HEK293T (cell line): ENCODE measurements around the gene SLC25A19.

Experiments used
- CTCF ChIA-PET: fragments of 350-600 bp; formaldehyde crosslinking; extraction: SDS; loops from one replicate; lab custom pipeline; 2021; ENCODE audit warnings: antibody characterized with exemption, inconsistent platforms; lab: Yijun Ruan, JAX
- POLR2A ChIA-PET: fragments of 350-600 bp; formaldehyde crosslinking; extraction: SDS; loops from one replicate; lab custom pipeline; 2020; ENCODE audit warnings: antibody characterized with exemption, inconsistent platforms; lab: Yijun Ruan, JAX
- DNase-seq: peaks from one replicate; pipeline ENCODE4 v3.0.0; 2012; ENCODE audit warnings: mixed read lengths; ENCODE audit errors: extremely low spot score
- ARNT ChIP-seq: fragments of 450-650 bp; IDR thresholded peaks from 2 replicates; pipeline ENCODE4 v1.6.1; 2017; ENCODE audit warnings: mild to moderate bottlenecking
- BHLHE40 ChIP-seq: fragments of 450-650 bp; IDR thresholded peaks from 2 replicates; pipeline ENCODE4 v1.6.1; 2016; ENCODE audit warnings: mild to moderate bottlenecking, moderate library complexity, borderline replicate concordance
- CTBP1 ChIP-seq: fragments of 450-650 bp; IDR thresholded peaks from 2 replicates; pipeline ENCODE4 v1.6.1; 2016; ENCODE audit warnings: borderline replicate concordance
- ELF4 ChIP-seq: fragments of 450-650 bp; IDR thresholded peaks from 2 replicates; pipeline ENCODE4 v1.6.1; 2017; ENCODE audit warnings: antibody characterized with exemption
- FOXA1 ChIP-seq: fragments of 450-650 bp; IDR thresholded peaks from 2 replicates; pipeline ENCODE4 v1.6.1; 2016; ENCODE audit warnings: mild to moderate bottlenecking
- FOXK2 ChIP-seq: fragments of 450-650 bp; IDR thresholded peaks from 2 replicates; pipeline ENCODE4 v1.6.1; 2016; ENCODE audit warnings: mild to moderate bottlenecking
- FOXM1 ChIP-seq: fragments of 450-650 bp; IDR thresholded peaks from 2 replicates; pipeline ENCODE4 v1.6.1; 2017; ENCODE audit warnings: mild to moderate bottlenecking, borderline replicate concordance
- HDGF ChIP-seq: fragments of 450-650 bp; IDR thresholded peaks from 2 replicates; pipeline ENCODE4 v1.6.1; 2017; ENCODE audit warnings: antibody characterized with exemption, borderline replicate concordance
- L3MBTL2 ChIP-seq: fragments of 450-650 bp; conservative IDR thresholded peaks from 2 replicates; pipeline ENCODE4 v1.6.1; 2016; ENCODE audit warnings: mild to moderate bottlenecking
- LEF1 ChIP-seq: fragments of 450-650 bp; IDR thresholded peaks from 2 replicates; pipeline ENCODE4 v1.6.1; 2017; ENCODE audit warnings: mild to moderate bottlenecking, borderline replicate concordance
- NFRKB ChIP-seq: fragments of 450-650 bp; IDR thresholded peaks from 2 replicates; pipeline ENCODE4 v1.6.1; 2016; ENCODE audit warnings: mild to moderate bottlenecking, moderate library complexity
- PKNOX1 ChIP-seq: fragments of 450-650 bp; IDR thresholded peaks from 2 replicates; pipeline ENCODE4 v1.6.1; 2016
- SP1 ChIP-seq: fragments of 450-650 bp; IDR thresholded peaks from 2 replicates; pipeline ENCODE4 v1.6.1; 2017
- SUZ12 ChIP-seq: fragments of 450-650 bp; IDR thresholded peaks from 2 replicates; pipeline ENCODE4 v1.6.1; 2016; ENCODE audit warnings: mild to moderate bottlenecking
- TARDBP ChIP-seq: fragments of 450-650 bp; IDR thresholded peaks from 2 replicates; pipeline ENCODE4 v1.6.1; 2016
- ZNF384 ChIP-seq: fragments of 450-650 bp; IDR thresholded peaks from 2 replicates; pipeline ENCODE4 v1.6.1; 2016

Gene SLC25A19

GRCh38 chr17:75315541-75316243, 26.5 kb upstream of the SLC25A19 start:
- ChIA-PET CTCF (interaction anchor here (1.1 to 2.1 kb wide), 2 partner anchors 26 to 45 kb away, joined by 4 to 7 read pairs; partner anchors contain the start of genes MIF4GD and SLC25A19), POLR2A (interaction anchor here (0.7 to 2.3 kb wide), 3 partner anchors 27 to 90 kb away, joined by 3 to 11 read pairs (median 4); partner anchors contain the start of genes GRB2, MIF4GD and SLC25A19)
- TF ChIP-seq L3MBTL2 (no peak), ZNF384 (no peak), ARNT (no peak), FOXK2 (no peak), PKNOX1 (no peak), BHLHE40 (no peak), ELF4 (no peak), TARDBP (no peak), NFRKB (no peak), FOXA1 (no peak), FOXM1 (no peak), SUZ12 (no peak), CTBP1 (no peak)
- DNase-seq: no peak

- ChIA-PET CTCF (interaction anchor here (0.5 kb wide), 1 partner anchor 9 kb away, joined by 8 read pairs; no protein-coding TSS in a partner anchor), POLR2A (no interaction called here)
- no peak for DNase-seq
Observed at GRCh38 chr17:75313941-75314551, 24.8 kb upstream of the SLC25A19 start.

GRCh38 chr17:75308732-75309629, 19.7 kb upstream of the SLC25A19 start:
- TF ChIP-seq HDGF (no peak), FOXA1 (no peak), FOXM1 (no peak), FOXK2 (no peak)
- CTCF ChIA-PET: interaction anchor here (1.5 kb wide), 1 partner anchor 38 kb away, joined by 4 read pairs; the partner anchor contains the start of gene MIF4GD
- no peak for DNase-seq
- POLR2A ChIA-PET: interaction anchor here (1.0 to 1.2 kb wide), 2 partner anchors 38 to 97 kb away, joined by 3 to 4 read pairs; partner anchors contain the start of genes GRB2 and MIF4GD

More at GRCh38 chr17:75313941-75314551, 24.8 kb upstream of the SLC25A19 start:
- TF ChIP-seq ARNT (no peak), FOXM1 (no peak), PKNOX1 (no peak), BHLHE40 (no peak), SUZ12 (no peak), FOXK2 (no peak), CTBP1 (no peak), NFRKB (no peak), TARDBP (no peak), LEF1 (no peak), ZNF384 (no peak), FOXA1 (no peak), SP1 (no peak), L3MBTL2 (no peak), ELF4 (no peak), HDGF (no peak)

- no peak for DNase-seq
- TF ChIP-seq FOXA1 (no peak), ZNF384 (no peak), CTBP1 (no peak), PKNOX1 (no peak), ELF4 (no peak), L3MBTL2 (no peak), LEF1 (no peak), SUZ12 (no peak), BHLHE40 (no peak), SP1 (no peak), FOXM1 (no peak), FOXK2 (no peak), TARDBP (no peak), NFRKB (no peak), HDGF (no peak)
- ChIA-PET CTCF (interaction anchor here (1.5 kb wide), 1 partner anchor 37 kb away, joined by 4 read pairs; the partner anchor contains the start of gene MIF4GD), POLR2A (interaction anchor here (0.9 kb wide), 1 partner anchor 38 kb away, joined by 4 read pairs; no protein-coding TSS in a partner anchor)
Observed at GRCh38 chr17:75307957-75308731, 18.9 kb upstream of the SLC25A19 start.
